HG03039 (cell line): ENCODE measurements around the gene LILRB2.
"Not testable (repeated sequence)": the region's sequence is repeated elsewhere in the genome, so short reads cannot be mapped to it uniquely, and the experiment has no call there.

Source experiments
- ATAC-seq: cut with Tn5 transposase; IDR thresholded peaks from one replicate; pipeline ENCODE4 v1.9.1; 2021; ENCODE audit warnings: mild to moderate bottlenecking, moderate library complexity; ENCODE audit not compliant: unreplicated experiment

The LILRB2 gene

DNA sequence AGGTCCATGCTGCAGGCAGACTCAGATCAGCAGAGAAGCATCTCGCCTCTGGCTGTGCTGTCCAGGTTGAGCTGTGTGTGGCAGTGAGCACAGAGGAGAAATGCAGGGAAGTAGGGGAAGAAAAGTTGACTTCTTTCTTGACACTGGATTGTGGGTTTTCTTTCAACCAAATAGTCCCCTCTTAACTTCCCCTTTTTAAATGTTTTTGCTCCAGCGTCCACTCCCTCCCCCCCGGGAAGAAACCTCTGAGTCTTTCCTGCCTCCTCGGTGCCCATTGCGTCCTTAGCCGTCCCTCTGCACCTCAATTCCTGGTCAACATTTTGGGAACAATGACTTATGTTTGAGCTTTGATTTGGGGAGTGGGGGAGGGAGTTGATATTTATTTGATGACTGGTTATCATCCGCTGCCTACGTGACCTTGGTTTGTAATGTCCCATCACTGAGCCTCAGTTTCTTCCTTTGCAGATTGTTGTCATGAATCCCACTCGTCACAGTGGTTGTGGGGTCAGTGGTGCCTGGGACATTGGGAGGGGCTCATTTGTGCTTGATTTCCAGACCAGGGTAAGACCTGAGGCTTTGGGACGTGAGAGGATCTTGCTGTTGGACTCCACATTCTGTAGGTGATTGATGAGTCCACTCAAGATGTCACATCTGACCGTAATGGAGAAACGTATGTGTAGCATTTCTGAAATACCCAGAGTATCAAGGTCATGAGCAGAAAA is at the start of gene LILRB2:
LILRB2 (minus strand) TSS at position 104 of the 722 bp plus-strand sequence. CDS start 614 bp downstream, outside the sequence.
- ATAC-seq = no peak

DNA sequence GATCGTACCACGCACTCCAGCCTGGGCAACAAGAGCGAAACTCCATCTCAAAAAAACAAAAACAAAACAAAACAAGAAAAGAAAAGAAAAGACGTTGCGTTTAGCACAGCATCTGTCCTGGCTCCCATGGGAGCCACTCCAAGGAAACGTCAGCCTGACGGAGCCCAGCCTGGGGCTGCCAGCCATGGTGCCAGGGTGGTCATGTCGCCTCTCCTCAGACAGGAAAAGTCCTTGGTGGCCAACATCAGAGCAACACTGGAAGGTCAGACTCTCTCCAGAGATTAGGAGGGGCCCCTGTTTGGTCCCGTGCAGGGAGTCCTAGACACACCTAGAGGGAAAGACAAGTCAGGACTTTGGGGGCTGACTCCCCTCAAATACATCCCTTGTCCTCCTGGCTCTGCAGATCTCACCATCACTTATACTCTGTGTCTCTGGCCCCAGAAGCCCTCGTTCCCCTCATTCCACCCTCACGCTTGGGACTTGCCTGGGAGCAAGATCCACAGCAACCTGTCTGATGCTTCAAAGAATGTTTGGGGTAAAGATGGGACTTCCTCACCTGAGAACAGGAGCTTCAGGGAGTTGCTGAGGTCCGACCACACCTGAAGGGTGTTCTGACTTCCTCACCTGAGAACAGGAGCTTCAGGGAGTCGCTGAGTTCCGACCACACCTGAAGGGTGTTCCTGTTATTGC is 48.7 kb upstream of the LILRB2 start:
- ATAC-seq = no peak

GRCh38 chr19:54328781-54329180 is 47.9 kb upstream of the LILRB2 start:
- not testable (repeated sequence) for ATAC-seq

DNA sequence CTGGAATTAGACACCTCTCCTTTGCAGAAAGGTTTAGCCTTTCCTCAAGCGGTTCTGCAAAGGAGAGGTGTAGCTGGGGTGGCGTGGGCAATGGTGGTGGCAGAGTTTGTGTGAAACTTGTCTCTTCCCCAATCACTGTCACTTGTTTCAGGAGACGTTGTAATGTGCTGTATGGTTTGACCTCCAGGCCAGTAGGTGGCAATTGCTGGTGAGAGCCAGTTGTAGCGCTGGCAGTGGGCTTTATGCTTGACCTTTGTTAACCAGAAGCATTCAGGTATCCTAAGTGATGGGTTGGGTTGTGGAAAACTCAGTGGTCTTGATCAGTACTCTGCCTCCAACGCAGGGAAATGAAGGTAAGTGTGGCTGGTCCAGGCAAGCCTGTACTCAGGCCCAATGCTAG is 44.7 kb upstream of the LILRB2 start:
- ATAC-seq = no peak

DNA sequence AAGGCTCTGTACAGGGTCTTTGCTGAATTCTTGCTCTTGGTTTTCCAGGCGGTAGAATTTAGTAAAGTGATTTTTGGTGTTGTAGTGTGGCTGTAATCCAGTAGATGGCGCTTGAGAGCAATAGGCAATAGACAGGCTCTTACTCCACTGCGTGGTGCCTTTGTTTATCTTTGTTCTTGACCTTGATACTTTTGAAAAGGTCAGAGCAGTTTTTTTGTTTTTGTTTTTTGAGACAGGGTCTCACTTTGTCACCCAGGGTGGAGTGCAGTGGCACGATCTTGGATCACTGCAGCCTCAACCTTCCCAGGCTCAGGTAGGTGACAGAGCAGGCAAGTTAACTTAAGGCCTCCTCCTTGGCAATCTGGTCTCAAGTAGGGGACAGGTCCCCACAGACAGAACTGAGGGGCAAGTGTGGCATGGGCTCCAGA is 44.3 kb upstream of the LILRB2 start:
- no peak for ATAC-seq

DNA sequence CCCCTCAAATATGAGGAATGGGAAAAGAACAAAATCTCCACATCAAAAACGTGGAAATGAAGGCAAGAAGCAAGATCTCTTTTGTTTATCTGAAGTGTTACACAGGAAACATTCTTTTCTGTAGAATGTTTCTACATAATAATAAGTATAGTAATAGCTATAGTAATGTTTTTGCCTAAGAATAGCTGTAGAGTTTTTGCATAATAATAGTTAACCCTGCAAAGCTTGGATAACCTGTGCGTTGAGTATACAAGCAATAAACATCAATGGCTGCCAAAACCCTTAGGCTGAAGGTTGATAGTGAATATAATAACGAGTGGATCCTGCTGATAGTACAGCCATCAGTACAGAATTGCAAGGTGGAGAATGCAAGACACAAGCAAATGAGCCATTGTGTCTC is 43.2 kb upstream of the LILRB2 start:
- ATAC-seq = no peak

DNA sequence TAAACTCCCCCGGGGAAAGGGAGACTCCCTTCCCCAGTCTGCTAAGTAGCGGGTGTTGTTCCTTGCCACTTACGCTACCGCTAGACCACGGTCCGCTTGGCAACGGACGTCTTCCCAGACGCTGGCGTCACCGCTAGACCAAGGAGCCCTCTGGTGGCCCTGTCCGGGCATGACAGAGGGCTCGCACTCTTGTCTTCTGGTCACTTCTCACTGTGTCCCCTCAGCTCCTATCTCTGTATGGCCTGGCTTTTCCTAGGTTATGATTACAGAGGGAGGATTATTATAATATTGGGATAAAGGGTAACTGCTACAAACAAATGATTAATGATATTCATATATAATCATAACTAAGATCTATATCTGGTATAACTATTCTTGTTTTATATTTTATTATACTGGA is 42.0 kb upstream of the LILRB2 start:
- ATAC-seq = not testable (repeated sequence)

- ATAC-seq = not testable (repeated sequence)
Measured at GRCh38 chr19:54322295-54322694, 41.4 kb upstream of the LILRB2 start.

DNA sequence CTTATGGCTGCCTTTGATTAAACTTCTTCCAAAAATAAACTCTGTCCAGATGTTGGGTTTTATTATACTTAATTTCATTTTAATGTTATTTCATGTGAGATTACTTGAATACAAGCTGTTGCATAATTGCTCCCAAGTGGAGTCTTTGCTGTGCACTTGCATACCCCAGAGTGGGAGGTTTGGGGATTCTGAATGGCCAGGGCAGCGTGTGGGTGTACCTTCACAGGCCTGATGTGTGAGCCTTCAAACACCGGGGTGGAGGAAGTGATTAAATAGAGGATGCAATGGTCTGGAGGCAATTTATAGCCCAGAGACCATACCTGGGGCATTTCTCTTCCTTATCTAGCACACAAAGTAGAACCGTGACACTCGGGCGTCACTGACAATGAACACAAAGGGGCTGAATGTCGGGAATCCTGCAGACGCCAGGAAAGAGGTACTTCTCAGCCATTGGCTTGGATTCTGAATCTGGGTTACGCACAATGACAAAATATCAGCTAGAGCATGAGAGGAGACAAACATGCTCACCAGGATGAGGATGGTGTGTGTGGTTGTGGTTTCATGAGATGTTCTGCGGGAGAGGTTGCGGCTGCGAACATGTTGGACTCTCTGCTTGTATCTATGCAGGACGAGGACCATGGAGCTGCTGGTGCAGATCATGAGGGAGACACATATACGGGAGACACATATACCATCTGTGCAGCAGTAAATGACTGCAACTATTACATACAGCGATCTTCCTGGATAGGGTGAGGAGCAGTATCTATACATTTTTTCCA is 39.2 kb upstream of the LILRB2 start:
- no peak for ATAC-seq

DNA sequence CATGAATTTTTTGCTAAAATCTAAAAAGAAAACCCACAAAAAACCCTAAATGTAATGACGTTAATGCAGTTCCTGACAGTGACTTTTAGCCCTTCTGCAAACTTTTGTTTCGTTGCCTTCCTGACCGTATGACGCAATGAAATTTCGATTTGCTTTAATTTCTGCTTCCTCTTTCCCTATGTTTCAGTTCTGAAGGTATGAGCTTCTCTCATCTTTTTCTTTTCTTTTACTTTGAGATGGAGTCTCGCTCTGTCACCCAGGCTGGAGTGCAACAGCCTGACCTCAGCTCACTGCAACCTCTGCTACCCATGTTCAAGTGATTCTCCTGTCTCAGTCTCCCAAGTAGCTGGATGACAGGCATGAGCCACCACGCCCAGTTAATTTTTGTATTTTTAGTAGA is 38.1 kb upstream of the LILRB2 start:
- no peak for ATAC-seq

- no peak for ATAC-seq
Measured at GRCh38 chr19:54317965-54318240, 37.0 kb upstream of the LILRB2 start.

GRCh38 chr19:54317108-54317964 is 36.4 kb upstream of the LILRB2 start:
- no peak for ATAC-seq

GRCh38 chr19:54316746-54317107 is 35.8 kb upstream of the LILRB2 start:
- ATAC-seq = no peak

GRCh38 chr19:54315956-54316355 is 35.0 kb upstream of the LILRB2 start:
- ATAC-seq = no peak

- ATAC-seq = no peak
Measured at GRCh38 chr19:54312436-54313377, 31.8 kb upstream of the LILRB2 start, which contains the start of gene LILRA5. Gene LILRA5 (minus strand): TSS chr19:54313166. CDS start chr19:54313019, 147 bp downstream.

GRCh38 chr19:54312011-54312410 is 31.1 kb upstream of the LILRB2 start:
- ATAC-seq = no peak

- no peak for ATAC-seq
Measured at GRCh38 chr19:54311486-54311885, 30.6 kb upstream of the LILRB2 start.

DNA sequence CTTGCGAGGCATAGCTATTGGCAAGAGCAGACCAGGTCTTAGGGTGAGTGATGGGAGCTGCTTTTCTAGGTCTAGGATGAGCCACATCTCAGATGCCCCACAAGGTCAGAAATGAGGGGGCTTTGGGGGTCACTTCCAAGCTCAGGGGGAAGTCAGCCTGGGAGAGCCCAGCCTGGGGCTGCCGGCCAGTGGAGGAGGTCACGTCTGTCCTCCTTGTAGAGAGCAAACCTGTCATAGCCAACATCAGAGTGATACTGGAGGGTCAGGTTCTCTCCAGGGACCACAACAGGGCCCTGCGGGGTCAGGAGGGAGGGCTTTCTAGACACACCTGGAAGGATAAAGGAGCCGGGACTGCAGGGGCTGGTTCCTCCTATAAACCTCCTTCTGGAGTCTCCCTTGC is 29.6 kb upstream of the LILRB2 start:
- no peak for ATAC-seq

DNA sequence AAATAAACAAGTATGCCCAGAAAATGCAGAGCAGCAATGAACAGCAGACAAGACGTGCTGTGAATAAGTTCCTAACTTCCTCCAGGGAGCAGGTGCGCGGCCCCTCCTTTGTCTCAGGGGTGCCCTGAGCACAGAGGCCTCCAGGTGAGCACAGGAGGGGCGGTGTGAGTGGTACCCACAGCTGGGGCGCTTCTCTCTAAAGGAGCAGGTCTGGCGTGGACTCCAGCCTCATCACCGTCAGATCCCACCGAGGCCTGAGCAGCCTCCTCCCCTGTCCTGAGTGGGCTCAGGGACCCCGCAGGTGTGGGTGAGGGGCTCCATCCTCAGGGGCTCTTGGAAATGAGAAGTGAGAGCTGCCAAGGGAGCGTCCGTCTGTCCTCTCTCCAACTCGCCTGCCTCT is 28.9 kb upstream of the LILRB2 start:
- no peak for ATAC-seq
